ENCODE measurements around the gene TBX2.

The TBX2 gene

GRCh38 chr17:61362852-61363600 lies 36.6 kb upstream of the TBX2 start:
- H3K9me3 ChIP-seq (ENCODE audit: control insufficient read depth, low read length) = no peaks in the 10 kb centered on the region
- peaks cover 8% of the 10 kb centered on the region for H3K4me1 ChIP-seq (ENCODE audit: control insufficient read depth, insufficient read depth, low read length)
- H3K4me3 ChIP-seq (ENCODE audit: low read length) = no peak overlapping the region

DNA sequence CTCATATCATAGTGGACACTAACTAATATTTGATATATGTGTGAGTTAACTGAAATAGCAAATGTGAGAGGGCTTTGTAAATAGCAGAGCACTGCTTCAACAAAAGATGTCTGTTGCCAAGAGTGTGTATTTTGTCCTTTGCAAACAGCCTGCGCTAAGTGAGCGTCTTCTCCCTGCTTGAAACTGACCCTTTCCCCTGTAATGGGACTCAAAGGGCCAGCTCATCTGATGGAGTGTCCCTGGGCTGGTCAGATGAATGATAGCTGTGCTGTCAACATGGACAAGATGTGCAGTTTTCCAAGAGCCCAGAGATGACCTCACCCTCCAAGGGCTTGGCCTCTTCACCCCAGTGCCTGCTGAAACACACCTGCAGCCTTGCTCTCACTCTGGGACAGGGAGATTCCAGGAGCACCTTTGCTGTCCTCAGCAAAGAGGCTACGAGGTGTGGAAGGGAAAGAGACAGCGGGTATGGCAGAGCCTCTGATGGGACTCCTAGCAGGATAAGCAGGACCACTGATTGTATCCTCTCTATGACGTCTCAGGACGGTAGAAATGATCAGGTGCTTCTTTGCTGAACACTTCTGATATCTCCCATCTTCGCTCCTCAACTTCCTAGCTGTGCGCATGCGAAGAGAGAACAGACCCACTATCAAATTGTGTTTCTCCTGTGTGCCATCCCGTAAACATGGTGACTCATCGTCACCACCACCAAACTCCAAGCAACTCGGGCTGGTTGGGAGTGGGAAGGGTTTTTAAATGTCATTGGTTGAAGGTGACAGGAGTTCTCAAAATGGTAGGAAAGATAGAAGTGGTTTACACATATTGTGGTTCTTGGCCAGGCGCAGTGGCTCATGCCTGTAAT lies 35.8 kb upstream of the TBX2 start:
- Histone ChIP-seq H3K4me1 (ENCODE audit: control insufficient read depth, insufficient read depth, low read length) (peaks cover 8% of the 10 kb centered on the region), H3K9me3 (ENCODE audit: control insufficient read depth, low read length) (no peaks in the 10 kb centered on the region), H3K27me3 (ENCODE audit: control insufficient read depth, insufficient read depth, low read length) (no peaks in the 10 kb centered on the region), H3K9ac (ENCODE audit: low read length) (no peak overlapping the region), H3K4me3 (ENCODE audit: low read length) (no peak overlapping the region), H3K36me3 (ENCODE audit: control insufficient read depth, insufficient read depth, low read length) (no peaks in the 10 kb centered on the region)

More at GRCh38 chr17:61362852-61363600, 36.6 kb upstream of the TBX2 start:
- Histone ChIP-seq H3K27me3 (ENCODE audit: control insufficient read depth, insufficient read depth, low read length) (no peaks in the 10 kb centered on the region), H3K9ac (ENCODE audit: low read length) (no peak overlapping the region), H3K36me3 (ENCODE audit: control insufficient read depth, insufficient read depth, low read length) (no peaks in the 10 kb centered on the region)

GRCh38 chr17:61364463-61364846 lies 35.2 kb upstream of the TBX2 start:
- no peaks in the 10 kb centered on the region for H3K36me3 ChIP-seq (ENCODE audit: control insufficient read depth, insufficient read depth, low read length)
- peaks cover 8% of the 10 kb centered on the region for H3K4me1 ChIP-seq (ENCODE audit: control insufficient read depth, insufficient read depth, low read length)

DNA sequence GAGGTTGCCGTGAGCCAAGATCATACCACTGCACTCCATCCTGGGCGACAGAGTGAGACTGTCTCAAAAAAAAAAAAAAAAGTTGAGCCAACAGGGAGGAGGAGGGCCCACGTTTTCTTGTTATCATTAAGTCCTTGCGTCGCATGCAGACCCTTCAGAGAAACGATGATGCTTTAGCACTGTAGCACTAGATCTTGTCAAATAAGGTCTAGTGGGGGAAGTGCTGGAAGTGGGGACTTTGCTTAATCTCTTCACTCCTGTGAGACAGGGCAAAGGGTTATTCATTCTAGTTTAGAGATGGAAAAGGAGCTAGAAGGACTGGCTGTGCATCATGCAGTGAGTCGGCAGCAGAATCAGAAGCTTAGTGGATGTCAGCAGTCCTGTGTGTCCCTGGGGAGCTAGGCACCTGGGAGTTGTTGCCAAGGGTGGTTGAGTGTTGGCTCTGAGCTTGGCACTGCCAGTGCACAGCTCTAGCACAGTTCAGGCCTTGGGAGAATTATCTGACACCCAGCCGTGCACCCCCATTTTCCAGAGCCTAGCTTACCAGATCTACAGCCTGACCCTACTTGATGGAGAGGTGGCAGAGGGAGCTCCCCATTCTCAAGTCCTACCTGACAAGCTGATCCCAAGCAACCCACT lies 33.4 kb upstream of the TBX2 start:
- Histone ChIP-seq H3K9ac (ENCODE audit: low read length) (no peak overlapping the region), H3K4me1 (ENCODE audit: control insufficient read depth, insufficient read depth, low read length) (peaks cover 8% of the 10 kb centered on the region), H3K27me3 (ENCODE audit: control insufficient read depth, insufficient read depth, low read length) (no peaks in the 10 kb centered on the region), H3K36me3 (ENCODE audit: control insufficient read depth, insufficient read depth, low read length) (no peaks in the 10 kb centered on the region), H3K4me3 (ENCODE audit: low read length) (no peak overlapping the region), H3K9me3 (ENCODE audit: control insufficient read depth, low read length) (no peaks in the 10 kb centered on the region)

More at GRCh38 chr17:61364463-61364846, 35.2 kb upstream of the TBX2 start:
- no peak overlapping the region for H3K9ac ChIP-seq (ENCODE audit: low read length)
- H3K9me3 ChIP-seq (ENCODE audit: control insufficient read depth, low read length) = no peaks in the 10 kb centered on the region
- no peak overlapping the region for H3K4me3 ChIP-seq (ENCODE audit: low read length)
- no peaks in the 10 kb centered on the region for H3K27me3 ChIP-seq (ENCODE audit: control insufficient read depth, insufficient read depth, low read length)

DNA sequence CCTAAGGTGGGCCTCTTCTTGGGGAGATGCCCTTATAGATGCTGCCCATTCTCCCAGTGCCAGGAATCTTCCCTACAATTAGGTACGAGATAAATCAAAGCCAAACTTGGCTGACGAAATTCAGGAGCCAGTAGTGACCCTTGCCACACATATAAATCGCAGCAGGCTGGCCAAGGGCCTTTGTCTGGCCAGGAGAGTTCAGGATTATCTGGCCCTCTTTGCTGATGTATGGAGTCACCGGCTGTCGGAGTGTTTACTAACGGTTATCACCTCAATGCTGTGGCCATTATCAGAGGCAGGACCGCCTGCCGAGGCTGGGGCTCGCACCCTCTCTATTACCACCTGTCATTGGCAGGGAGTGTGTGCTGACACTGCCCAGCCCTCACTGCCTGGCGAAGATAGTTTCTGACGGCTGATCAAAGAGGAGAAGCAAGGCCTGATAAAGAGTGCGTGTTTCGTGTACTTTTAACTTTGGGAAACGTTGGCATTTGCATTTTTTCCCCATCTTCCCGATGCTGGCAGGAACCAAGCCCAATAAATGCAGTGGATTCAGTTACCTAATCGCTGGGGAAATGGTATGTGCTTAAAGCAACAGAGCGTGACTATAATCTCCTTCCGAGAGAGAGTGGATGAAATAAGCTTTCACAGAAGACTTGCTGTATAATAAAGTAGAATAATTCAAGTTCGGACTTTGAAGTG lies 32.8 kb upstream of the TBX2 start:
- Histone ChIP-seq H3K4me1 (ENCODE audit: control insufficient read depth, insufficient read depth, low read length) (peaks cover 8% of the 10 kb centered on the region), H3K27me3 (ENCODE audit: control insufficient read depth, insufficient read depth, low read length) (no peaks in the 10 kb centered on the region), H3K9me3 (ENCODE audit: control insufficient read depth, low read length) (no peaks in the 10 kb centered on the region), H3K4me3 (ENCODE audit: low read length) (no peak overlapping the region), H3K9ac (ENCODE audit: low read length) (no peak overlapping the region), H3K36me3 (ENCODE audit: control insufficient read depth, insufficient read depth, low read length) (no peaks in the 10 kb centered on the region)

GRCh38 chr17:61368049-61368831 lies 31.4 kb upstream of the TBX2 start:
- Histone ChIP-seq H3K9me3 (ENCODE audit: control insufficient read depth, low read length) (no peaks in the 10 kb centered on the region), H3K36me3 (ENCODE audit: control insufficient read depth, insufficient read depth, low read length) (no peaks in the 10 kb centered on the region), H3K9ac (ENCODE audit: low read length) (no peak overlapping the region), H3K4me1 (ENCODE audit: control insufficient read depth, insufficient read depth, low read length) (peaks cover 8% of the 10 kb centered on the region), H3K27me3 (ENCODE audit: control insufficient read depth, insufficient read depth, low read length) (no peaks in the 10 kb centered on the region), H3K4me3 (ENCODE audit: low read length) (no peak overlapping the region)

- no peak overlapping the region for H3K9ac ChIP-seq (ENCODE audit: low read length)
- no peaks in the 10 kb centered on the region for H3K27me3 ChIP-seq (ENCODE audit: control insufficient read depth, insufficient read depth, low read length)
These were observed 30.7 kb upstream of the TBX2 start for GRCh38 chr17:61368832-61369450.

GRCh38 chr17:61369751-61370150 lies 29.9 kb upstream of the TBX2 start:
- Histone ChIP-seq H3K4me1 (ENCODE audit: control insufficient read depth, insufficient read depth, low read length) (peaks cover 8% of the 10 kb centered on the region), H3K27me3 (ENCODE audit: control insufficient read depth, insufficient read depth, low read length) (no peaks in the 10 kb centered on the region), H3K9ac (ENCODE audit: low read length) (no peak overlapping the region), H3K9me3 (ENCODE audit: control insufficient read depth, low read length) (no peaks in the 10 kb centered on the region), H3K4me3 (ENCODE audit: low read length) (no peak overlapping the region), H3K36me3 (ENCODE audit: control insufficient read depth, insufficient read depth, low read length) (no peaks in the 10 kb centered on the region)

More at GRCh38 chr17:61368832-61369450, 30.7 kb upstream of the TBX2 start:
- Histone ChIP-seq H3K4me3 (ENCODE audit: low read length) (no peak overlapping the region), H3K36me3 (ENCODE audit: control insufficient read depth, insufficient read depth, low read length) (no peaks in the 10 kb centered on the region), H3K4me1 (ENCODE audit: control insufficient read depth, insufficient read depth, low read length) (peaks cover 8% of the 10 kb centered on the region), H3K9me3 (ENCODE audit: control insufficient read depth, low read length) (no peaks in the 10 kb centered on the region)

GRCh38 chr17:61371179-61371578 lies 28.5 kb upstream of the TBX2 start:
- Histone ChIP-seq H3K27me3 (ENCODE audit: control insufficient read depth, insufficient read depth, low read length) (no peaks in the 10 kb centered on the region), H3K9ac (ENCODE audit: low read length) (no peak overlapping the region), H3K4me1 (ENCODE audit: control insufficient read depth, insufficient read depth, low read length) (peaks cover 8% of the 10 kb centered on the region), H3K36me3 (ENCODE audit: control insufficient read depth, insufficient read depth, low read length) (no peaks in the 10 kb centered on the region), H3K9me3 (ENCODE audit: control insufficient read depth, low read length) (no peaks in the 10 kb centered on the region), H3K4me3 (ENCODE audit: low read length) (no peak overlapping the region)

- Histone ChIP-seq H3K9me3 (ENCODE audit: control insufficient read depth, low read length) (no peaks in the 10 kb centered on the region), H3K9ac (ENCODE audit: low read length) (no peak overlapping the region), H3K4me3 (ENCODE audit: low read length) (no peak overlapping the region), H3K4me1 (ENCODE audit: control insufficient read depth, insufficient read depth, low read length) (peaks cover 5% of the 10 kb centered on the region), H3K36me3 (ENCODE audit: control insufficient read depth, insufficient read depth, low read length) (no peaks in the 10 kb centered on the region), H3K27me3 (ENCODE audit: control insufficient read depth, insufficient read depth, low read length) (no peaks in the 10 kb centered on the region)
These were observed 28.0 kb upstream of the TBX2 start for GRCh38 chr17:61371606-61372005.

DNA sequence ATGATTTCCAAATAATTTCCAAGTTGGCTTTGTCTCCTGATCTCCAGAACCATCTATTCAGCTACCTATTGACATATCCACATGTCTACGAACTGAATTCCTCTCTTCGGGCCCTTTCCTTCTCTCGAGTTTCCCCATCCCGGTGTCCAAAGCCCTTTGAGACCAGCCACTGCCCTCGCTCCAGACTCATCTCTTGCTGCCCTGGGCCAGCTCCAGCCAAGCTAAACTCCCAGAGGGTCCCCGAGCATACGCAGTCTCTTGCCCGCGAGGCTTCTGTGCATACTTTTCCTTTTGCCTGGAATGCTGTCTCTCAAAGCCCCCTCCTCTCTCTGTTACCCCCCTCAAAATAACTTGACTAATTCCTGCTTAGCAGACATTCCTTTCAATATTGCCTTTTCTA lies 27.2 kb upstream of the TBX2 start:
- H3K9me3 ChIP-seq (ENCODE audit: control insufficient read depth, low read length) = no peaks in the 10 kb centered on the region
- H3K36me3 ChIP-seq (ENCODE audit: control insufficient read depth, insufficient read depth, low read length) = no peaks in the 10 kb centered on the region
- H3K27me3 ChIP-seq (ENCODE audit: control insufficient read depth, insufficient read depth, low read length) = no peaks in the 10 kb centered on the region
- no peak overlapping the region for H3K4me3 ChIP-seq (ENCODE audit: low read length)
- H3K9ac ChIP-seq (ENCODE audit: low read length) = no peak overlapping the region
- H3K4me1 ChIP-seq (ENCODE audit: control insufficient read depth, insufficient read depth, low read length) = no peaks in the 10 kb centered on the region

Measured in mucosa of stomach (tissue), 1 donor.